Measurements from ENCODE around the gene DEGS2.

- TF ChIP-seq CTCF (conservative IDR thresholded peaks at IDR 0.05) (no peak), EZH2 (IDR thresholded peaks at IDR 0.05; ENCODE audit: low read depth) (no peak)
Measured at GRCh38 chr14:100132903-100133510, 26.4 kb downstream of the DEGS2 start.
